ENCODE measurements around the gene PPP2R3A. TPM values are rescaled to one million over a fixed set of nuclear protein-coding genes. Genes with fewer than 3 reads are reported as not detected.
A peak's percentile ranks its signal among the peaks of the same experiment; 100 is the strongest.
"Not testable (repeated sequence)": the region's sequence is repeated elsewhere in the genome, so short reads cannot be mapped to it uniquely, and the experiment has no call there.

The PPP2R3A gene
- total and polyA plus RNA-seq, 8 donors = 8.1 to 18.0 (median 14.1) TPM

- H3K4me1 ChIP-seq = no peaks in the 10 kb centered on the region
- TF ChIP-seq, protein P1, sequence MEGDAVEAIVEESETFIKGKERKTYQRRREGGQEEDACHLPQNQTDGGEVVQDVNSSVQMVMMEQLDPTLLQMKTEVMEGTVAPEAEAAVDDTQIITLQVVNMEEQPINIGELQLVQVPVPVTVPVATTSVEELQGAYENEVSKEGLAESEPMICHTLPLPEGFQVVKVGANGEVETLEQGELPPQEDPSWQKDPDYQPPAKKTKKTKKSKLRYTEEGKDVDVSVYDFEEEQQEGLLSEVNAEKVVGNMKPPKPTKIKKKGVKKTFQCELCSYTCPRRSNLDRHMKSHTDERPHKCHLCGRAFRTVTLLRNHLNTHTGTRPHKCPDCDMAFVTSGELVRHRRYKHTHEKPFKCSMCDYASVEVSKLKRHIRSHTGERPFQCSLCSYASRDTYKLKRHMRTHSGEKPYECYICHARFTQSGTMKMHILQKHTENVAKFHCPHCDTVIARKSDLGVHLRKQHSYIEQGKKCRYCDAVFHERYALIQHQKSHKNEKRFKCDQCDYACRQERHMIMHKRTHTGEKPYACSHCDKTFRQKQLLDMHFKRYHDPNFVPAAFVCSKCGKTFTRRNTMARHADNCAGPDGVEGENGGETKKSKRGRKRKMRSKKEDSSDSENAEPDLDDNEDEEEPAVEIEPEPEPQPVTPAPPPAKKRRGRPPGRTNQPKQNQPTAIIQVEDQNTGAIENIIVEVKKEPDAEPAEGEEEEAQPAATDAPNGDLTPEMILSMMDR (IDR thresholded peaks at IDR 0.05) = no peak
- H3K9me3 ChIP-seq = no peaks in the 10 kb centered on the region
- no peak for ATAC-seq
- no peak overlapping the region for H3K27ac ChIP-seq
- no peaks in the 10 kb centered on the region for H3K27me3 ChIP-seq
- intact Hi-C loops (cut with DNase I) = no loop called here
- no peaks in the 10 kb centered on the region for H3K36me3 ChIP-seq
- DNase-seq = no peak
- H3K4me3 ChIP-seq = no peak overlapping the region
These were observed 38.4 kb upstream of the PPP2R3A start for GRCh38 chr3:135927155-135927554.

GRCh38 chr3:135929670-135930069 lies 35.9 kb upstream of the PPP2R3A start:
- TF ChIP-seq, protein P1 (IDR thresholded peaks at IDR 0.05) = no peak
- Histone ChIP-seq H3K27ac (no peak overlapping the region), H3K4me3 (no peak overlapping the region), H3K9me3 (no peaks in the 10 kb centered on the region), H3K36me3 (no peaks in the 10 kb centered on the region), H3K4me1 (no peaks in the 10 kb centered on the region), H3K27me3 (no peaks in the 10 kb centered on the region)
- intact Hi-C loops (cut with DNase I) = no loop called here
- ATAC-seq (peak; percentile 49), DNase-seq (peak in 2 of 4 donors; percentile 34 to 42)

DNA sequence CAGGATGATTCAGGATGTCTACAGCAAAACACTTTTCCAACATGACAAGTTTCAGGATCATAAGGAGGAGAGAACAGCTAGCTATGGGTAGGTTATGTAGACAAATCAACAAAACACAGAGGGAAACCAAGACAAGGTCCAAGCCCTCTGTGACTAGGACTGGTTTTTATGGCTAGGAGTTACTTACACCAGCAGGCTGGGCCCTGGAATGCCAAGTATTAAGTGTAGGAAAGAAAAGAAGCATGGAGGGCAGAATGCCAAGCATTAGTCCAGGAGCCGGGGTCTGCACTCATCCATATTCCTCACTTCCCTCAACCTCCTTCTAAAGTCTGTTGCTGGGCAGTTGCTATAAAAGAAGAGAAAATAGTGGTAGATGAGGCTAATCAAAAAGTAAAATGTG lies 35.3 kb upstream of the PPP2R3A start:
- Histone ChIP-seq H3K4me3 (no peak overlapping the region), H3K27ac (no peak overlapping the region), H3K27me3 (no peaks in the 10 kb centered on the region), H3K36me3 (no peaks in the 10 kb centered on the region), H3K4me1 (no peaks in the 10 kb centered on the region), H3K9me3 (no peaks in the 10 kb centered on the region)
- DNase-seq (no peak), ATAC-seq (no peak)
- intact Hi-C loops (cut with DNase I) = no loop called here
- TF ChIP-seq, protein P1 (IDR thresholded peaks at IDR 0.05) = no peak

GRCh38 chr3:135935171-135935570 lies 30.4 kb upstream of the PPP2R3A start:
- H3K36me3 ChIP-seq; H3K27me3 ChIP-seq; intact Hi-C loops (cut with DNase I); ATAC-seq; DNase-seq; H3K4me3 ChIP-seq; H3K4me1 ChIP-seq; H3K27ac ChIP-seq; H3K9me3 ChIP-seq: not testable (repeated sequence)

GRCh38 chr3:135937766-135938165 lies 27.8 kb upstream of the PPP2R3A start:
- ATAC-seq = not testable (repeated sequence)

GRCh38 chr3:135944831-135945230 lies 20.7 kb upstream of the PPP2R3A start:
- intact Hi-C loops (cut with DNase I) = no loop called here
- TF ChIP-seq, protein P1 (IDR thresholded peaks at IDR 0.05) = no peak
- DNase-seq (no peak), ATAC-seq (no peak)
- no peaks in the 10 kb centered on the region for H3K36me3 ChIP-seq
- H3K9me3 ChIP-seq = peaks cover 0 to 7% of the 10 kb centered on the region in 2 donors
- no peaks in the 10 kb centered on the region for H3K27me3 ChIP-seq
- no peak overlapping the region for H3K27ac ChIP-seq
- no peak overlapping the region for H3K4me3 ChIP-seq
- no peaks in the 10 kb centered on the region for H3K4me1 ChIP-seq

More at GRCh38 chr3:135937766-135938165, 27.8 kb upstream of the PPP2R3A start:
- H3K4me3 ChIP-seq; H3K27me3 ChIP-seq; H3K36me3 ChIP-seq; intact Hi-C loops (cut with DNase I); DNase-seq; H3K4me1 ChIP-seq; H3K27ac ChIP-seq: not testable (repeated sequence)
- peaks cover 0 to 11% of the 10 kb centered on the region in 2 donors for H3K9me3 ChIP-seq

All from left lung (tissue), 10 donors.